Activated naive CD4-positive, alpha-beta T cell treated with anti-CD3 and anti-CD28 coated beads, Interleukin-2, amount 50 U/mL, for 16 hours (primary cell): ENCODE data around the gene DEFB113.
"Not testable (repeated sequence)": the region's sequence is repeated elsewhere in the genome, so short reads cannot be mapped to it uniquely, and the experiment has no call there.

Experiments
- DNase-seq: peaks from one replicate; pipeline ENCODE4 v3.0.0-alpha.2; 2020

Gene DEFB113, protein sequence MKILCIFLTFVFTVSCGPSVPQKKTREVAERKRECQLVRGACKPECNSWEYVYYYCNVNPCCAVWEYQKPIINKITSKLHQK

DNA sequence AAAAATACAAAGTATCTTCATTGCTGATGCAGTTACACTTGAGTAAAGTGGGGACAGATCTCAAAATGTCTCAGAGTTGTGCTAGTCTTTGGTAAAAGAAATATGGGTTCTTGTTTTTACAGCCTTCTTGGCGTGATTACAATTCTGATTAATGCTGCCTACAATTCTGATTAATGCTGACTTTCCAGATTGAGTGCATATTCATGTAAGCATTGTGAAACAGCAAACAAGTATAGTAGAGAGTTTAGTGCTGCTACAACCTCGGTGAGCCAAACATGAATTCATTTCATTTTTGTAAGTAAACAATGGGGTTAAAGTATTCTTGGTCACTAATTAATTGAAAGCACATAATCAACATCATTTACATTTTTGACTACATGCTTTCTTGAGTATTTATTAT, at the start of gene DEFB113:
Gene DEFB113 (minus strand): TSS at position 21 of the 400 bp plus-strand sequence. CDS start 0 bp downstream, at position 21.
- no peak for DNase-seq

DNA sequence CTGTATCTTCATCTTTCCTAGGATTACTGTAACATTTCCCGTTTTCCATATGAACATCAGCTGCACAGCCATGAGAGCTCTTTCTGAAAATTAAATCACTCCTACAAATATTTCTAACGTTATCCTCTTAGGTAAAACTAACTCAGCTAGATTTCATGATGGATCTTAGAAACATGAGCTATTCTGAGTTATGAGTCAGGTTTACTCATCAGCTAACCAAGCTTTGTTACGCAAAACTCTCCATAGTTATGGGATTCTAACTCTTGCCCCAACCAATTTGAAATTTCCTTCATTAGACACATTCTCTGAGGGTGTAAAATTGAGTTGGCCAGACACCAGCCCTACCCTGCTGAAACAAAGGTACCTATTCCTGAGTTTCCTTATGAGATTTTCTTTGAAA, 38.4 kb upstream of the DEFB113 start:
- DNase-seq, result no peak

DNA sequence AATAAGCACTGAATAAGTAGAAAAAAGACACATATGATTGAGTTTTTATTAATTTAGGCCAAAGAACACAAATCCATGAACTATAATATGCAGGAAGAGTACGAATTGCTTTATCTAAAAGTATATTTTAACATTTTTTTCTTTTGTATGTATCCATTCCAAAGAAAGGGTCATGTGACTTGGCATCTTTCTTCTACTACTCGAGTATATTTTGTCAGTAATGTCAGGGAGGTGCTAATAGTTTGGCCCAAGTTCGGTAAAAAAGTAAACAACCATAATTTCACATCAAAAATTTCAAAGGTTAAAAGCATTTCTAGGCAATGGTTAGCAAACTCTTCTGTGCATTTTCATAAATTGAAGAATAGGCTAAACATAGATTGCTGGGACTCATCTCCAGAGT, 33.7 kb upstream of the DEFB113 start:
- no peak for DNase-seq

DNA sequence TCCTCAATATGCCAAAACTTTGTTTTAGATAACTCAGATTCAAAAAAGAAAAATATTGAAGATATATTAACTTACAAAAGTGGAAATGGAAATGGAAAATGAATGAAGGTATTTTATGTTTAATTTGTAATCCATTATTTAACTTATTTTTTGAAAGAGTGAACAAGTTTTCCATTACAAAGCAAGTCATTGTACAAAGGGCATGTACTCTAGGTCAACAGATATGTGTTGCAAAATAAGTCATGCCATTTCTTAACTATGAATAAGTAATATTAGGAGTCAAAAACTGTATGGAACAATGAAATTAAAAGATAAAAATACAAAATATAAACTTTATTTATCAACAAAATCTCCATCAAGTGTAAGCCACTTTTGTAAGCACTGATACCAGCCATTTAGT, 25.9 kb upstream of the DEFB113 start:
- no peak for DNase-seq

DNA sequence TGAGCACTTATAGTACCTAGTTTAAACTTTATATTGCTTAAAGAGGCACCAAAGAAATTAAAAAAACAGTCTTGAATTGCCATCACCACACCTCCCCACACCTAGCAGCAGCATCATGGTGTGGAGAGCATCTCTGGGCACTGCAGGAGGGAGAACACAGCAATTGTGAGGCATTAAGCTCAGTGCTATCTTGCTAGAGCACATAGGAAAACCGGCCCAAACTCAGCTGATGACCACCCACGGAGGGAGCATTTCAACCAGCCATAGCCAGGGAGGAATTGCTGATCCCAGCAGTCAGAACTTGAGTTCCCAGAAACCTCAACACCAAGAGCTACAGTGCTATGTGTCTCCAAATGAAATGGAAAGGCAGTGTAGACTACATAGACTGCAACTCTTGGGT, 19.5 kb upstream of the DEFB113 start:
- no peak for DNase-seq

DNA sequence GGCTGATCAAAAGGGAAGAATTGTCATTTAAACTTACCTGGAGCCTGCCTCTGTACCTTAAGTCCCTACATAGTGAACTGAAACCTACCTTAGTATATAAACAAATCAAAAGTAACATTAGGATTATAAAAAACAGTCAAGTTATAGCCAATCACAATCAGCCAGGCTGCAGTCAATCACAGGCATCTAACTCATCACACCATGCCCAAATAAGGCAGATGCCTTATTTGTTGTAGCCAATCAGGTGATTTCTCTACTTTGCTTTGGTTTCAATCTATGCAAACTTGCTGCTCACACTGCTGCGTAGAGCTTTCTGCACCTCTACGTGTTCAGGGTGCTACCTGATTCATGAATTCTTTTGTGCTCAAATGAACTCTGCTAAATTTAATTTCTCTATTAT, 18.3 kb upstream of the DEFB113 start:
- DNase-seq, result no peak

DNA sequence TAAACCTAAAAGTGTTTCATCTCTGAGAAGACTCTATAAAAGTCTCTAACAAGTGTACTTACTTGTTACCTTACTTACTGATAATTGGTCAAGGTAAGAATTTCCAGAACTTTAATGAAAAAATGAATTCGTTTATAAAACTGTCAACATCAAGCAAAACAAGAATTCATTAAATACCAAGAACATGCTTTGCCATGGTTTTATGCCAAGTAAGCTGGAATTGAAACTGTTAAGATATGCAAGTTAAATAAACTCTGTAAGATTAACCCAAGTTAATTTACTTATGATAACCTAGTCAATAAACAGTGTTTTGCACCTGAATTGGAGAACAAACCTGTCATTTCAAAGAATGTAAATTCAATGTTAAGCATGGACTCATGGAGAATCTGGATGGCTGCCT, 17.1 kb upstream of the DEFB113 start:
- no peak for DNase-seq

DNA sequence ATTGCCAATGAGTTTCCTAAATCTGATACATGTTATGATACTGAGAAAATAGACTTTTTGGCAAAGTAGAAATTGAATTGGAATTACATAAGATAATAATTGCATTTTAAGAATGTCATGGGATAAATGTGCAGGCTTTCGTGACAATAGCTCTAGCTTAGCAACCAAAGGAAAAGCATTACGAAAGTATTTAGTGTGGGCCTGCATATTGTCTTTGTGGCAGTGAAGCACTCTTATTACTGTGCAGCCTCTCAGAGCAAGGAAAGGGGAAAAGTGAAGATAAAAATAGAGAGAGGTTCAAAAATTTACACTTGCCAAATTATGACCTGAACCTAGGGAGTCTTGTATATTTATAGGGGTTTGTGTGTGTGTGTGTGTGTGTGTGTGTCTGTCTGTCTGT, 12.6 kb upstream of the DEFB113 start:
- no peak for DNase-seq

DNA sequence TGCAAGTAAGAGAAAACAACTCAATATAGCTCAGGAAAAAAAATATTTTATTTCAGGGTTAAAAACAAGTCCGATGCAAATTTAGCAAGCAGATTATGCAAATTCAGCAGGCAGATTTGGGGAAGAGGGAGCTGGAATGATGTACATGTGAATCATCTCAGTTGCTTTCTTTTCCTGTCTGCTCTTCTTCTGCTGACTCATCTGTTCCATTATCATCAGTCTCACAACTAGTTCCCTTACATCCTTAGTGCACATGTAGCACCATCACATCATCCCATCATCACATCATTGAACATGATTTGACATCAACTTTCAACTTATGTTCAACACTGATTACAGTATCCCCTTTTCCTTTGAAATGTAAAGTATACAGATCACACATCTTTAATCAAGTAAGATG, 11.5 kb upstream of the DEFB113 start:
- DNase-seq, result no peak

DNA sequence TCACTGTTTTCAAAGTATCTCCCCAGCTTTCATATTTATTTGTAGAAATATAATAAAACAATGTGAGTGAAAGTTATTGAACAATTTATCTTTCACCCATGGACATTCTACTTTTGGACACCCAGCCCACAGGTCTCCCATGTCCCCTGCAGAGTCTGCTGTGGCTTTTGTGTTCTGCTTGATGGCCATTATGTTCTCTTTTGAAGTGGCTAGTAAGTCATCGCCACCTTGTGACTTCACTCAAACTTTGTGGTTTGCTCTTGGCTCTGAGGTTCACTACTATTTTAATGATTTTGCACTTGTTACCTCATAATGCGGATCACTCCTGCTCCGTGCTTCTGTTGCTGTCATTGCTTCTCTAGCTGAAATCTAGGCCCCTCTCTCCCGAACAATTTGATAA, 10.2 kb upstream of the DEFB113 start:
- no peak for DNase-seq

DNA sequence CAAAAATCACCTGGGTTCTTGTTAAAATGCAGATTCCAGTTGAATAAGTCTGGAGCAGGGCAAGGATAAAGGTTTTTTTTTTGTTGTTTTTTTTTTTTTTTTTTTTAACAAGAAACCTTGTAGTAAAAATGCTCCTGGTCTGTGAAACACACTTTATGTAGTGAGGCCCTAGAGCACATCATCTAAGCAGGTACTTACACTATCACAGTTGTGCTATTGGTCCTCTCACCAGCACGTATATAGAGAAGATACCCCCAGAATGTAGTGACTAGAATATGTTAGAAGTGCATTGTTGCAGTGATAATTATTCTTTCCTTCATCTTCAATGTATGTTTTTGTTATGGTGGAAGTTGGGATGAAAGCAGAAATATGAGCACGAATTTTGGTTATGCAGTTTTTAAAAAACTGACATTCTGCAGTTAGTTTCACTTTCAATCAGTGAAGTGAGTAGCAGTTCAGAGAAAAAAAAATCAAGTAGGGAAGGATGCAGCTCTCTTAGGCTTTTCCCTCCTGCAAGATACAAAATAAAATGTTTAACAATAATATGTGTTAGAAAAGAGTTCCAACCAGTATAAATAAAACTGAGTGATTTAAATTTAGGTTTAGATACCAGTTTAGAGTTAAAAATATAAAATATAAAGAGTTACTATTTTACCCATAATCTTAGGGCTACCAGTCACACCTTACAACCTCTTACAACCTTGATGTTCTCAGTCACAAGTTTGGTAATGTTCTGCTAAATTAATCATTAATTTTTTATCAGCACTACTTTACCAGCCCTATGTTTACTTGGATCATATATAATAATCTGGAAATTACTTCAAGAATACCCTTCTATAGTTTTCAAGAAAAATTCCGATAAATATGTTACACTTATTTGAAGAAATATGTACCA, 9.2 kb upstream of the DEFB113 start:
- no peak for DNase-seq

DNA sequence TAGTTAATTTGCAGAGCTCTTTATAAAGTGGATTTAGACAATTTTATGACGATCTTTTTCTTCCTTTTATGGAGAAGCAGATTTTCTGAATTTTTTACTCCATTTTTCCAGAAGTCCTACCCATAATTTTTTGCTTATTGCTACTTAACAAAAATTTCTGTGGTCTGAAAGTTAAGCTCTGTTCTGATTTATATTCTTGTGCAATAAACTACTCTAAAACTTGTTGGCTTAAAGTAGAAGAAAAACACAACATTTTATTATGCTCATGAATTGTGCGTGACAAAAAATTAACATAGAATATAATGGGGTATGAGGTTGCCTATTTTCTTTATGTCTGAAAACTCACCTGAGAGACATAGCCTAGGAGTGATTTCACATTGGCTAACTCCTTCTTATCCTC, 2.6 kb downstream of the DEFB113 start:
- no peak for DNase-seq

DNA sequence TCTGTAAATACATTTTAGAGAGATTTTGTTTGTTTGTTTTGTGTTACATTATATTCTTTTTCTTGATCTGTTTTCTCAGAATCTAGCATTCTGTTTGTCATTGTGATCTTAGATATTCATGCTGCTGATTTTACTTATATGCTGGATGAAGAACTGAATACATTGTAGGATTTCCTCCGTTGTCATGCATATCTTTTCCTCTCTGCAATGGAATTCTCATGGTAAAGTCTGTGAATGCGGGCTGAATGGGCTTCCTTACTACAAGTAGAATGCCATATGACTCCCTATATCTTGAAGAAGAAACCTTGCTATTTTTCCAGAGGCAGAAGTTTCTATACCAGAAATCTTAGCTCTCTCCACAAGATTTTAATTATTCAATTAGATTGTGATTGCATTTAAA, 3.1 kb downstream of the DEFB113 start:
- DNase-seq, result no peak

DNA sequence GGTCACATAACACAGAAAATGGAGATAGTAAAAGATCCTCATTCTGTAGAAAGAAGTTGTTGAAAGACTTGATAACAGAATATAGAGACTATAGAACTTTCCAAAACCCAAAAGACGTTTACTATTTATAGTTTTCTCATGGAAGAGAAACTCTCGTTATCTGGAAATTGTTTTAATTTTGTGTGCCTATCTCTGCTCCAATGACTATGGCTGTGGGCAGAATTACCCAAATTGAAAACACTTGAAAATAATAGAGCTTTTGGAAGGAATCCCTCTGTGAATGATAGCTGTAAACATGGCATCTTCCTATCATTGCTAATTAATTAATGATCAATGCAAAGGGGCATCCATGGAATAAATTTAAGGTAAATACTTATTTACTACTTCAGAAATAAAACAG, 5.4 kb downstream of the DEFB113 start, which contains the start of gene DEFB114:
Gene DEFB114 (minus strand): TSS at position 101 of the 400 bp plus-strand sequence. CDS start 59 bp downstream, at position 42.
- no peak for DNase-seq

DNA sequence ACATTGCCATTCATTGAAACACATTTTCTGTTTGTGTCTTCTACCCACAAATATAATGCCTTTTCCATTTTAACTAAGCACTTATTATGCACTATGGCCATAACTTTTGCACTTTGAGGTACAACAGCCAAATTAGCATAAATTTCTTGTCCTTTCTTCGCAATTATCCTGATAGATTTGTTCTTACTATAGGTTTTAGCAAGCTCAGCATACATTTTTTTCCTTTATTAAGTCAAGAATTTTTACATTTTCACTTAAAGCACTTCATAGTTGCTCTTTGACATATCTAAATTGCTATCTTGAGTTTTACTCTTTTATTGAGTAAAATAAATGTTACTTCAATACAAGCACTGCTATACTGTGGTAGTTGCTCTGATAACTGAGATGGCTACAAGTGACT, 11.2 kb downstream of the DEFB113 start:
- no peak for DNase-seq

DNA sequence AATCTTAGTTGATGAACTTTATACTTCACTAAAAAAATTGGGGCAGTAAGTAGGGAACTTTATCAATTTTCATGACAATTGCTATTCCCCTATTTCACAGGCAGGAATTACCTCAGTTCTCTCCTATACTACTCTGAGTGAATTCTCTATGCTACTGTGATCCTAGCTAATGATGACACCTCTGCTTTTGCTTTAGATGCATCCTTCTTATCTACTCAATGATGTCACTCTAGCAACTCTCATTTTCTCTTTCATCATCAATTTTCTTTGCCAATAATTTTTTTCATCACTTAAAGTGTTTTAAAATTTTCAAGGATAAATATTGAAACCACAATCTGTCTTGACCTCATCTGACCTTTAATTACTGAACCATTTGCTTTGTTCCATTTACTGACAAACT, 13.6 kb downstream of the DEFB113 start:
- no peak for DNase-seq

DNA sequence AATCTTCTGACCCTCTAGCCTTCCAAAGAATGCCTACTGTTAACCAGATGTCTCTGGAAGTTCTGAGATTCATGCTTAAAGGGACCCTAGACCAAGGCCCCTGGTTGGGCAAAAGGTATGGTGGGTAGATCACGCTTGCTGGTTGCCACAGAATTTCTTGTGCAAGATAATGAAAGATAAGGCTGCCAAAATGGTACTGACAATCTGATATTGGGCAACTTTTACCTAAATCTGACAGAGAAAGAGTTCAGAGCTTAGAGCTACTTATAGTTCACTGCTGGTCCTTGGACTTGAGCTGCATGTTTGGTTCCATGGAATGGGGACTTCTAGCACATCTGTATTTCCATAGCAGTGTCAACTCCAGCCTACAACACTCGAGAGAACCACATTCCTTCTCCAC, 17.5 kb downstream of the DEFB113 start:
- DNase-seq, result no peak

DNA sequence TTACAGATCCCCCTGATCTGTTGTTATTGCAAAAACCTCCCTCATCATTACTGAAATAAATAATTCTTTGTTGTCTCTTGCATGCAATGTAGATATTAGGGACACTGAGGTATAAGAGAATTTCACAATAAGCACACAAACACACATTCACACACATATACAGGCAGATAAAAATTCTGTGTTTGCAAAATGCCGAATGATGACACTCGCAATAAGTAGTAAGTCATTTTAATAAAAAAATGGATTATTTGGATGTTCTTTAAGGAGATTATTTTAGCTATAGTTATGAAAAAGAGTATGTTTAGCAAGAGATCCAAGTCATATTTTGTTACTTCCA, 19.0 kb downstream of the DEFB113 start:
- DNase-seq, result no peak

DNA sequence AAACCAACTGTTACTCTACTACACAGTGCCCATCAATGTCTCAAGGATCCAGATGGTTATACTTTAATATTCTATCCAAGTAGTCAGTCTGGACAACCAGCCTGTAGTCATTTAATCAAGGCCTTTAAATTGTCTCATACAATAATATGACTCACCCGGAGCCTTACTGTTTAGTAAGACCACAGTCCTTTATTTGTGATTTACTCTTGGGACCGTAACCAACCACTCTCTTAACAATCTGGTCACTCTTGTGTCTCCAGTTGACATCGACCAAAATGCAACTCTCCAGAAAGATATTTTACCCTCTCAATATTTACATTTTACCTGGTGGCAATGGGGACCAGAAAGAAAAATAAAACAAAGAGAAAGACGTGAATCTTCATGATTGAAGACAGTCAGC, 20.4 kb downstream of the DEFB113 start:
- DNase-seq, result no peak

DNA sequence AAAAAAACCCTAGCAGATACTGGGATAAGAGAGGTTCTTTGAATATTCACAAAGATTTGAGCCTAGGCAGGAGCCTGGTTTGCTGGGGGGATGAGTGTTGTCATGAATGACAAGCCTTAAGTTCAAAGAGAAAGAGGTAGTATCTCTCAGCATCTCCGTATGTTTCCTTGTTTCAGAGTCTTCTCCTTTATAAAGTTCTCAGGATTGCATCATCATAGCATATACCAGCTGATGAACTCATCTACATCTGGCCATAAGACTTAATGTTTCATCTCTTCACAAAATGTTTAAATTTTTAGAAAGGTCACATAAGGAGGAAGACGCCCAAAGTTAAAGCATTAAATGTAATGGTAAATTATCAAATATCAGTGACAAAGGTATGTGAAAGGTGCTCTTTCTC, 22.6 kb downstream of the DEFB113 start:
- DNase-seq, result no peak

DNA sequence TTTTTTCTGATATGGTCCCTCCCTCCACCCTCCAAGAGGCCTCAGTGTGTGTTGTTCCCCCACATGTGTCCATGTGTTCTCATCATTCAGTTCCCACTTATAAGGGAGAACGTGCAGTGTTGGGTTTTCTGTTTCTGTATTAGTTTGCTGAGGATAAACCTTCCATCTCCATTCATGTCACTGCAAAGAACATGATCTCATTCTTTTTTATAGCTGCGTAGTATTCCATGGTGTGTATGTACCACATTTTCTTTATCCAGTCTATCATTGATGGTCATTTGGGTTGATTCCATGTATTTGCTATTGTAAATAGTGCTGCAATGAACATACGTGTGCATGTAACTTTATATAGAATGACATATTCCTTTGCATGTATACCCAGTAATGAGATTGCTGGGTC, 25.4 kb downstream of the DEFB113 start:
- DNase-seq, result not testable (repeated sequence)

DNA sequence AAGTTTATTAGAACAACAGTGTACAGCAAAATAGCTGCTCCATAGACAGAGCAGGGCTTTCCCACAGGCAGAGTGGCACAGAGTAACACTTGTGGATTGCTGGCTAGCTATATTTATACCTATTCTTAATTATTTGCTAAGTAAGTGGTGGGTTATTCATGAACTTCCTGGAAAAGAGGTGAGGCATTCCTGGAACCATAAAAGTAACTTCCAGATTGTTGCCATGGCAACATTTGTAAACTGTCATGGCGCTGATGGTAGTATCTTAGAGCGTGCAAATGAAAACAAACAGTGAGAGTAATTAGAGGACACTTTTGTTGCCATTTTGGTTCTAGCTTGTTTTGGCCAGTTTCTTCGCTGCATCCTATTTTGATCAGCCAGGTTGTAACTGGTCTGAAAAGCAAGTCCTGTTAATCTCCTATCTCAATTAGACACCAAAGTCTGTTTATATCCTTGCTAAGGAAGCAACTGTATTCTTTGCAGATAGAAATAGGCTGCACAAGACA, 29.4 kb downstream of the DEFB113 start:
- DNase-seq, result no peak

DNA sequence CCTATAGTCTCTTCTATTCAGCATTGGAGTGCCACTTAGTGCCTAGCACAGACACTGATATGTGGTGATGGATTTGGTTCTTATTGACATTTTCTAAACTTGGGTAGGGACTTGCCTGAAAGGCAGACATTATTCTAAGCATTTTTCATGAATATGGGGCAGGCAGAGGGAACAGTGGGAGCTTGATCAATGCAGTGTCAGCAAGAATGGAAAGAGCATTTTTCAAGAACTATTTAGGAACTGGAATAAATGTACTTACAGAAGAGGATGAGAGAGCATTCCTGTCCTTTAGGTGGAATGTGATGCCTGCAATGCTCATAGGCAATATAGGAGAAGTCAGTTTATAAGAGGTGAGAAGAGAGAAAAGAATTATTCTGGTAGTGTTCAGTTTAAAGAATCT, 31.6 kb downstream of the DEFB113 start:
- DNase-seq, result no peak

DNA sequence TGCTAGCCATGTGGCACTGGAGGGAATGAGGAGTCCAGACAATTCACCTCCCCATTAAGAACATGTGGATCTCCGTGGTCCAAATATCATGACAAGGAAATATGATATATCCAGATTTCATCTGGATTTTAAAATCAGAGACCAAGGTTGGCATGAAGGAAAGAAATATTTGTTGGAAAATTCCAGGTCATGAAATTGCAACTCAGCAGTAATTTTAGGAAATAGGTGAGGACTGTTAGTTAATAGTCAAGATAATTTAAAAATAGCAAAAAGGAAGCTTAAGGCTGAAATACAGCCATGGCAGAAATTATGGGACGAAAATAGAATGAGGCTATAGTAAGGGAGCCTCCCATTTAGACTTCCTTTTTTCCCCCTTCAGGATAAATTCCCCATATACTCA, 32.4 kb downstream of the DEFB113 start:
- no peak for DNase-seq

DNA sequence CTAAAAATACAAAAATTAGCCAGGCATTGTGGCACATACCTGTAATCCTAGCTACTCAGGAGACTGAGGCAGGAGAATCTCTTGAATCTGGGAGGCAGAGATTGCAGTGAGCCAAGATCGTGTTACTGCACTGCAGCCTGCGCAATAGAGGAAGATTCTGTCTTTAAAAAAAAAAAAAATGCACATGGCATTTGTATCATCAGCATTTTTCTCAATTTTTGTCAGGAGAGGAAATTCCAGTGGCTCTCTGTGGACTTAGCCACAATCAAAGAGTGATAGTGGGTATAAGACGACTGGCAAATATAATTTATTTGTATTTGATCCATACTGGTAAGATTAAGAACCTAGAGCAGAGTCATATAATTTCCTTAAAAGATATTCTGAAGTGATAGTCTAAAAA, 34.0 kb downstream of the DEFB113 start:
- DNase-seq, result no peak
